NT2/D1 (cell line): ENCODE measurements around the gene PRKAG2.

Experiments
- DNase-seq: peaks from one replicate; pipeline ENCODE4 v3.0.0-alpha.2; 2011; ENCODE audit warnings: low read depth, low spot score
- H3K27me3 ChIP-seq: 2 replicates; pipeline ENCODE4 v1.6.0; 2011; ENCODE audit warnings: mild to moderate bottlenecking; ENCODE audit not compliant: insufficient read length, insufficient read depth
- H3K36me3 ChIP-seq: 2 replicates; pipeline ENCODE4 v1.6.1; 2011; ENCODE audit warnings: mild to moderate bottlenecking, low read length, mixed read lengths; ENCODE audit not compliant: insufficient read depth, insufficient read length
- H3K4me1 ChIP-seq: 2 replicates; pipeline ENCODE4 v1.5.1; 2011; ENCODE audit not compliant: insufficient read depth, insufficient read length
- H3K4me3 ChIP-seq: 2 replicates; pipeline ENCODE4 v1.5.1; 2011; ENCODE audit warnings: low read depth; ENCODE audit not compliant: insufficient read length
- H3K9ac ChIP-seq: 2 replicates; pipeline ENCODE4 v1.6.0; 2011; ENCODE audit warnings: low read depth; ENCODE audit not compliant: insufficient read length
- H3K9me3 ChIP-seq: 2 replicates; pipeline ENCODE4 v1.5.1; 2011; ENCODE audit warnings: mild to moderate bottlenecking, low read length; ENCODE audit not compliant: insufficient read depth
- SUZ12 ChIP-seq: IDR thresholded peaks from 2 replicates; pipeline ENCODE4 v1.6.1; 2011; ENCODE audit not compliant: insufficient read length, insufficient read depth; ENCODE audit errors: extremely low read depth
- YY1 ChIP-seq: IDR thresholded peaks from 2 replicates; pipeline ENCODE4 v1.6.1; 2011; ENCODE audit not compliant: insufficient read length, insufficient read depth
- ZNF274 ChIP-seq: IDR thresholded peaks from 2 replicates; pipeline ENCODE4 v1.6.1; 2011; ENCODE audit warnings: mild to moderate bottlenecking, low read depth, low read length

The PRKAG2 gene

GRCh38 chr7:151631570-151631952 lies 245.4 kb downstream of the PRKAG2 start:
- peak overlapping the region; percentile 21 for H3K9ac ChIP-seq
- peaks cover 28% of the 10 kb centered on the region for H3K27me3 ChIP-seq
- H3K4me1 ChIP-seq, result peaks cover 6% of the 10 kb centered on the region
- peak overlapping the region; percentile 49 for H3K4me3 ChIP-seq
- TF ChIP-seq YY1 (no peak), SUZ12 (no peak), ZNF274 (no peak)
- H3K9me3 ChIP-seq, result no peaks in the 10 kb centered on the region
- no peaks in the 10 kb centered on the region for H3K36me3 ChIP-seq
- no peak for DNase-seq

- Histone ChIP-seq H3K4me3 (peak overlapping the region; percentile 49), H3K9ac (peak overlapping the region; percentile 21), H3K4me1 (peaks cover 6% of the 10 kb centered on the region), H3K9me3 (no peaks in the 10 kb centered on the region), H3K27me3 (peaks cover 28% of the 10 kb centered on the region), H3K36me3 (no peaks in the 10 kb centered on the region)
- TF ChIP-seq YY1 (no peak), ZNF274 (no peak), SUZ12 (no peak)
- DNase-seq, result no peak
Measured at GRCh38 chr7:151630851-151631569, 245.9 kb downstream of the PRKAG2 start.

GRCh38 chr7:151630358-151630757 lies 246.6 kb downstream of the PRKAG2 start:
- H3K36me3 ChIP-seq, result peaks cover 2% of the 10 kb centered on the region
- TF ChIP-seq SUZ12 (no peak), YY1 (no peak)
- H3K9me3 ChIP-seq, result no peaks in the 10 kb centered on the region
- peaks cover 28% of the 10 kb centered on the region for H3K27me3 ChIP-seq
- H3K4me3 ChIP-seq, result no peak overlapping the region
- H3K4me1 ChIP-seq, result peaks cover 6% of the 10 kb centered on the region
- no peak for DNase-seq
- no peak overlapping the region for H3K9ac ChIP-seq

GRCh38 chr7:151629713-151630272 lies 247.1 kb downstream of the PRKAG2 start:
- peaks cover 28% of the 10 kb centered on the region for H3K27me3 ChIP-seq
- no peak for TF ChIP-seq YY1
- no peak for TF ChIP-seq ZNF274
- no peak for TF ChIP-seq SUZ12
- H3K9ac ChIP-seq, result no peak overlapping the region
- H3K9me3 ChIP-seq, result no peaks in the 10 kb centered on the region
- no peak overlapping the region for H3K4me3 ChIP-seq
- no peak for DNase-seq
- H3K4me1 ChIP-seq, result peaks cover 6% of the 10 kb centered on the region
- peaks cover 6% of the 10 kb centered on the region for H3K36me3 ChIP-seq

GRCh38 chr7:151628846-151629604 lies 247.9 kb downstream of the PRKAG2 start:
- H3K4me1 ChIP-seq, result peaks cover 6% of the 10 kb centered on the region
- H3K27me3 ChIP-seq, result peaks cover 28% of the 10 kb centered on the region
- H3K9ac ChIP-seq, result no peak overlapping the region
- TF ChIP-seq SUZ12 (no peak), ZNF274 (no peak), YY1 (no peak)
- H3K9me3 ChIP-seq, result no peaks in the 10 kb centered on the region
- peaks cover 6% of the 10 kb centered on the region for H3K36me3 ChIP-seq
- no peak for DNase-seq
- no peak overlapping the region for H3K4me3 ChIP-seq

GRCh38 chr7:151626422-151627115 lies 250.3 kb downstream of the PRKAG2 start:
- no peaks in the 10 kb centered on the region for H3K9me3 ChIP-seq
- H3K4me3 ChIP-seq, result no peak overlapping the region
- H3K36me3 ChIP-seq, result peaks cover 6% of the 10 kb centered on the region
- H3K27me3 ChIP-seq, result peaks cover 23% of the 10 kb centered on the region
- TF ChIP-seq ZNF274, result no peak
- no peak for TF ChIP-seq SUZ12
- TF ChIP-seq YY1, result no peak
- peaks cover 4% of the 10 kb centered on the region for H3K4me1 ChIP-seq
- H3K9ac ChIP-seq, result no peak overlapping the region
- no peak for DNase-seq

GRCh38 chr7:151625606-151626005 lies 251.3 kb downstream of the PRKAG2 start:
- H3K4me3 ChIP-seq, result no peak overlapping the region
- H3K36me3 ChIP-seq, result peaks cover 6% of the 10 kb centered on the region
- H3K9ac ChIP-seq, result no peak overlapping the region
- H3K4me1 ChIP-seq, result peaks cover 4% of the 10 kb centered on the region
- H3K27me3 ChIP-seq, result peaks cover 15% of the 10 kb centered on the region
- no peaks in the 10 kb centered on the region for H3K9me3 ChIP-seq
- no peak for DNase-seq
- TF ChIP-seq ZNF274 (no peak), YY1 (no peak), SUZ12 (no peak)
